Smooth muscle cell (in vitro differentiated cells): ENCODE measurements around the gene CALN1. TPM values are rescaled to one million over a fixed set of nuclear protein-coding genes. Genes with fewer than 3 reads are reported as not detected.

ENCODE experiments used
- DNase-seq: peaks from one replicate; lab custom pipeline; 2025; ENCODE audit not compliant: unreplicated experiment; lab: John Stamatoyannopoulos, UW
- H2AFZ ChIP-seq: fragments of 200-600 bp; sonication (generic); 2 replicates; pipeline ENCODE4 v1.6.0; 2016; ENCODE audit warnings: antibody characterized with exemption, low read depth, mild to moderate bottlenecking
- H3F3A ChIP-seq: fragments of 200-600 bp; sonication (generic); 2 replicates; pipeline ENCODE4 v1.6.0; 2017; ENCODE audit warnings: antibody characterized with exemption, low read depth
- H3K27ac ChIP-seq: fragments of 200-600 bp; sonication (generic); 2 replicates; pipeline ENCODE4 v1.5.1; 2016; ENCODE audit warnings: low read depth, mild to moderate bottlenecking
- H3K27me3 ChIP-seq: fragments of 200-600 bp; sonication (generic); 2 replicates; pipeline ENCODE4 v1.6.1; 2016; ENCODE audit warnings: low read depth, mild to moderate bottlenecking
- H3K36me3 ChIP-seq: fragments of 200-600 bp; sonication (generic); 2 replicates; pipeline ENCODE4 v1.5.1; 2016; ENCODE audit warnings: low read depth
- H3K4me1 ChIP-seq: fragments of 200-600 bp; sonication (generic); 2 replicates; pipeline ENCODE4 v1.5.1; 2016; ENCODE audit warnings: low read depth
- H3K4me2 ChIP-seq: fragments of 200-600 bp; sonication (generic); 2 replicates; pipeline ENCODE4 v1.6.0; 2016; ENCODE audit warnings: mild to moderate bottlenecking
- H3K4me3 ChIP-seq: fragments of 200-600 bp; sonication (generic); 2 replicates; pipeline ENCODE4 v1.5.1; 2016; ENCODE audit warnings: mild to moderate bottlenecking
- H3K79me2 ChIP-seq: fragments of 200-600 bp; sonication (generic); 2 replicates; pipeline ENCODE4 v1.6.0; 2016; ENCODE audit warnings: low read depth, mild to moderate bottlenecking
- H3K9ac ChIP-seq: fragments of 200-600 bp; sonication (generic); 2 replicates; pipeline ENCODE4 v1.6.0; 2016; ENCODE audit warnings: low read depth
- H3K9me3 ChIP-seq: fragments of 200-600 bp; sonication (generic); replicated peaks from 2 replicates; pipeline ENCODE4 v1.5.1; 2016; ENCODE audit warnings: low read depth
- H4K20me1 ChIP-seq: fragments of 200-600 bp; sonication (generic); 2 replicates; pipeline ENCODE4 v1.6.0; 2016; ENCODE audit warnings: low read depth
- CTCF ChIP-seq: fragments of 200-600 bp; sonication (generic); IDR thresholded peaks from 2 replicates; pipeline ENCODE4 v1.5.1; 2017; ENCODE audit warnings: borderline replicate concordance, mild to moderate bottlenecking, antibody characterized with exemption; ENCODE audit not compliant: insufficient read depth, poor library complexity, severe bottlenecking
- WGBS: methylation state at CpG from one replicate; pipeline ENCODE4 v1.1.7; 2016; ENCODE audit warnings: low lambda C conversion rate; 5-methylcytosine and 5-hydroxymethylcytosine counted together
- polyA plus RNA-seq: library from polyadenylated mRNA; unstranded; fragments of >200 nt; fragmentation: Nextera tagmentation; extraction: Ambion mirVana; gene quantifications from 2 replicates; pipeline ENCODE4 v1.2.1, GENCODE V29; 2016
- total RNA-seq: library from RNA; depleted of rRNA; stranded (reverse); fragments of >200 nt; gene quantifications from 2 replicates; pipeline ENCODE4 v1.2.3, GENCODE V29; 2014

Gene CALN1
- total and polyA plus RNA-seq, 2 experiments from 2014 or later: not detected

- Histone ChIP-seq H4K20me1 (no peaks in the 10 kb centered on the region), H3K4me1 (no peaks in the 10 kb centered on the region), H3K27ac (no peak overlapping the region), H3K36me3 (no peaks in the 10 kb centered on the region), H3K9ac (no peak overlapping the region), H3K4me2 (no peak overlapping the region), H3K27me3 (no peaks in the 10 kb centered on the region), H3F3A (no peaks in the 10 kb centered on the region), H3K9me3 (peaks cover 4% of the 10 kb centered on the region), H2AFZ (no peak overlapping the region), H3K79me2 (no peaks in the 10 kb centered on the region), H3K4me3 (no peak overlapping the region)
- DNase-seq: no peak
- WGBS: 81% methylated on average over 4 of the region's 4 CpGs
- no peak for TF ChIP-seq CTCF
Measured at GRCh38 chr7:72159911-72160310, 252.2 kb downstream of the CALN1 start.

- Histone ChIP-seq H3K27me3 (no peaks in the 10 kb centered on the region), H3K4me1 (no peaks in the 10 kb centered on the region), H3K27ac (no peak overlapping the region), H3K4me3 (no peak overlapping the region), H2AFZ (no peak overlapping the region), H3K4me2 (no peak overlapping the region), H3K36me3 (no peaks in the 10 kb centered on the region), H4K20me1 (no peaks in the 10 kb centered on the region), H3K9me3 (no peaks in the 10 kb centered on the region), H3K79me2 (no peaks in the 10 kb centered on the region), H3F3A (no peaks in the 10 kb centered on the region), H3K9ac (no peak overlapping the region)
- WGBS: 89% methylated on average over 3 of the region's 3 CpGs
- TF ChIP-seq CTCF: no peak
- no peak for DNase-seq
Measured at GRCh38 chr7:72156671-72157070, 255.5 kb downstream of the CALN1 start.

GRCh38 chr7:72153132-72153512 lies 259.0 kb downstream of the CALN1 start:
- no peaks in the 10 kb centered on the region for H3K4me1 ChIP-seq
- no peak overlapping the region for H3K9ac ChIP-seq
- H2AFZ ChIP-seq: no peak overlapping the region
- H3K4me2 ChIP-seq: no peak overlapping the region
- no peaks in the 10 kb centered on the region for H3K9me3 ChIP-seq
- no peaks in the 10 kb centered on the region for H3K27me3 ChIP-seq
- 88% methylated on average over 5 of the region's 5 CpGs for WGBS
- no peaks in the 10 kb centered on the region for H4K20me1 ChIP-seq
- no peaks in the 10 kb centered on the region for H3F3A ChIP-seq
- DNase-seq: no peak
- no peak overlapping the region for H3K27ac ChIP-seq
- H3K36me3 ChIP-seq: no peaks in the 10 kb centered on the region
- no peaks in the 10 kb centered on the region for H3K79me2 ChIP-seq
- no peak for TF ChIP-seq CTCF
- H3K4me3 ChIP-seq: no peak overlapping the region

- WGBS: 71% methylated on average over 7 of the region's 7 CpGs
- H2AFZ ChIP-seq: no peak overlapping the region
- no peak for DNase-seq
- H3K4me3 ChIP-seq: no peak overlapping the region
- H3K79me2 ChIP-seq: no peaks in the 10 kb centered on the region
- H3K4me2 ChIP-seq: no peak overlapping the region
- no peaks in the 10 kb centered on the region for H3K36me3 ChIP-seq
- H3K27ac ChIP-seq: no peak overlapping the region
- no peaks in the 10 kb centered on the region for H4K20me1 ChIP-seq
- H3K9me3 ChIP-seq: no peaks in the 10 kb centered on the region
- H3K9ac ChIP-seq: no peak overlapping the region
- no peaks in the 10 kb centered on the region for H3F3A ChIP-seq
- no peaks in the 10 kb centered on the region for H3K27me3 ChIP-seq
- TF ChIP-seq CTCF: no peak
- no peaks in the 10 kb centered on the region for H3K4me1 ChIP-seq
Measured at GRCh38 chr7:72152161-72153131, 259.7 kb downstream of the CALN1 start.
